GM21529 (cell line): ENCODE data around the gene CDC5L.
A peak's percentile ranks its signal among the peaks of the same experiment; 100 is the strongest.
"Not testable (repeated sequence)": the region's sequence is repeated elsewhere in the genome, so short reads cannot be mapped to it uniquely, and the experiment has no call there.

ENCODE experiments used
- ATAC-seq: cut with Tn5 transposase; IDR thresholded peaks from one replicate; pipeline ENCODE4 v1.9.1; 2021; ENCODE audit not compliant: unreplicated experiment

Gene CDC5L

GRCh38 chr6:44387346-44388134 lies at the start of gene CDC5L:
Gene CDC5L (plus strand): TSS chr6:44387706. CDS start chr6:44387824, 118 bp downstream.
- ATAC-seq: peak; percentile 96

DNA sequence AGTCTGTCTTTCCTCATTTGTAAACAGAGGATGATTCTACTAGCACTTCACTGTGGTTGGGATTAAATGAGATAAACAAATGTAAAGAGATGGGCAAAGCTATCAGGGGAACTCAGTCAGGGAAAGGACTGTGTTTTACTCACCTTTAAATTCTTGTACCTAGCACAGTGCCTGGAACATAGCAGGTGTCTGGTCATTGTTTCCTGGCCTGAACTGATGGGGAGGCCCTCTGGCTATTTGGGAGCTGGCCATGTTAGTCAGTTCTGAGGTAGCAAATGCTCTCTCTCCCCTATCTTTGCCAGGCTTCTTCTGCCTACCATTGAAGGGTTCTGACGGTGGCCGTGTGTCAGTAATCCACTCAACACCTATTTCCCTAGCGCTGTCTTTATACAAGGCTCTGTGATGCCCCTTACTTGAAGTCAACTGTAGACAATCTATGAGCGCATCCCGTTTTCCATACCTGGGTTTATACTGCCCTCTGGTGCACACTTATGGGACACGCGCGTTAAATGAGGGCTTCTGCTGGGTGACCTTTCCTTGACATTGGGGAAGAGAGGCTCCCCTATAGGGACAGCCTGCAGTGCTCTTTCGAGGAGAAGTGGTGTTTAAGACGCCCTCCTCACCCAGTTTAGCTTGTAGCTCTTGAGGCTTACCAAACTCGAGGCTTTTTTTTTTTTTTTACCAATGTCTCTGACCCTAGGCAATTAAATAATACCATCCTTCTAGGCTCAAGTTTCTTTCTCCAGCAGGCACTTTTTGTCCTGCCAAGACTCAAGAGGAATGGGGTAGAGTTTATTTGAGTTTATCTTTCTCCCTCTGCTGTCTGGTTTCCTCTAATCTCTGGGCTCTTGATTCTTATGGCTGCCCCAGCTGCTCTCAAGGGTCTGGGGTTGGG lies 49.0 kb upstream of the CDC5L start:
- peak; percentile 71 for ATAC-seq

- ATAC-seq: no peak
Observed at GRCh38 chr6:44339301-44339700, 48.2 kb upstream of the CDC5L start.

DNA sequence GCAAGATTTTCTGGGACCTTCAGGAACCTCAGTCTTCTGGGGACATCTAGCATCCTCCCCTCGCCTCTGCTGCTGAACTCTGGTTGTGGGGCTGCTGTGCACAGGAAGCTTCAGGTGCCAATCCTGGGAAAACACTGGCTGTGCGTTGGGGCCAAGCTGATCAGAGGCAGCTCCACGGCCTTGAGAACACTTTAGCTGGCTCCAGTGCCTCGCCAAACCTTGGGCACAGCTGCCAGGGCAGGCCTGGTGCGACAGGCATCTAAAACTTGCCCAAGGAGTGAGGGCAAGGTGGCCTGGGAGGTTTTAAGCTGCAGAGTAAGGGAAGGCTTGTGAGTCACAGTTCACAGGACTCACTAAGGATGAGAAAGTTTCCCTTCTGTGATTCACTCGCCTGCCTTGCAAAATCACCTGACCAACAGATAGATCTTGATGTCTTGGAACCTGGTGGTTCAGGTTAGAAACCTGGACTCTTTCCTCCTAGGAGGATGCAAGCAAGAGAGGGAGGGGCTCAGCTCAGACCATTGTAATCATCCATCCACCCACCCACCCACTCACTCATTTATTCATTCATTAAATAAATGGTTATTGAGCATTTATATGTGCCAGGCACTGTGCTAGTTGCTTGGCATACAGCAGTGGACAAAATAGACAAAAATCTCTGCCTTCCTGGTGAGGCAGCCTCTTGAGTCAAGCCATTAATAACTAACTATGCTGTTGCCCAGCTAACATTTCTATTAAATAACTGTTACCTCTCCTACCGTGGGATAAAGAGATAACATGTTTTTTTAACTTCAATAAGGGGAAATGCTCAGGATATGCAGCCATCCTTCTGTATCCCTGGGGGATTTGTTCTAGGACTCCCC lies 47.5 kb upstream of the CDC5L start:
- ATAC-seq: no peak

DNA sequence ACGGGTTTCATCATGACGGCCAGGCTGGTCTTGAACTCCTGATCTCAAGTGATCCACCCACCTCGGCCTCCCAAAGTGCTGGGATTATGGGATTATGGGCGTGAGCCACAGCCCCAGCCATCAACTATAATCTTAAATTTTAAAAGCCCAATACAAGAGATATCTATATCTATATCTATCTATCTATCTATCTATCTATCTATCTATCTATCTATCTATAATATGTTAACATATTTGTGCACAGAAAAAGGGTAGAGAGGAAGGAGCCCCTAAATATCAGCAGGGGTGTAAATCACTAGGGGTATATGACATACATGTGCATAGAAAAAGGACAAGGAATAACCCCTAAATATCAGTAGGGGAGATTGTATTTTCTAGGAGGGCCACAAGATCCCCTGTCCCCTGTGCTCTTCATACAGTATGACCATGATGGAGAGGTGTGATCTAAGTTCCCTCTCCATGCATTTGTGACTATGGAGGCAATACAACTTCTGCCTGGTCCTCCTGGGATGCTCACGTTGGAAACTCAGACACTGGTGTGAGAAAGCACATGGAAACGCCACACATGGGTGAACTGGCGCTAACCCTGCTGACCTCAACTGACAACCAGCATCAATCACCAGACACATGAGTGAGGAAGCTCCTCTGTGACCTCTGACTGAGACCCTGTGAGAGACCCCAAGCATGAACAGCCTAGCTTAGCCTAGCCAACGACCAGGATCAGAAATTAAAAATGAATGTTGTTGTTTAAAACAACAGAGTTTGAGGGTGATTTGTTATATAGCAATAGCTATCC lies 46.2 kb upstream of the CDC5L start:
- ATAC-seq: no peak

DNA sequence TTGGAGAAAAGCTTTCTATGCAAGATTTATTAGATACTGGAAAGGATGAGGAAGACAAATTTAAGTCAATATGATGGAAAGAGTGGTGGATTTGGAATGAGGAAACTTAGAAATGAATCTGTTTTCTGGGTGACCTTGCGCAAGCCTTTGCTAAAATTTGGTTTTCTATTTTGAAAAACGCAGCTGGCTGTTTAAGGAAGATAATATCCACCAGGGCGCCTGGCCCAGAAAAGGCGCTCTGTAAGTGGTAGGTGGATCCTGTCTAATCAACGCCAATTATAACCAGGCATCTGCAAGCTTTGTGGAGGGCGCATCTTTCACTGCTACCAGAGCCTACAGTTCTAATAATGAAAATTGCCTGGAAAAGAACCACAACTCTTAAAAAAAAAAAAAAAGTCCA lies 45.5 kb upstream of the CDC5L start:
- no peak for ATAC-seq

- ATAC-seq: no peak
Observed at GRCh38 chr6:44342489-44342888, 45.0 kb upstream of the CDC5L start, which contains the start of gene SPATS1. Gene SPATS1 (plus strand): TSS chr6:44342650. CDS start chr6:44343096, 446 bp downstream.

DNA sequence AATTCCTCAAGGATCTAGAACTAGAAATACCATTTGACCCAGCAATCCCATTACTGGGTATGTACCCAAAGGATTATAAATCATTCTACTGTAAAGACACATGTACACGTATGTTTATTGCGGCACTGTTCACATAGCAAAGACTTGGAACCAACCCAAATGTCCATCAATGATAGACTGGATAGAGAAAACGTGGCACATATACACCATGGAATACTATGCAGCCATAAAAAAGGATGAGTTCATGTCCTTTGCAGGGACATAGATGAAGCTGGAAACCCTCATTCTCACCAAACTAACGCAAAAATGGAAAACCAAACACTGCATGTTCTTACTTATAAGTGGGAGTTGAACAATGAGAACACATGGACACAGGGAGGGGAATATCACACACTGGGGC lies 40.7 kb upstream of the CDC5L start:
- ATAC-seq: not testable (repeated sequence)

DNA sequence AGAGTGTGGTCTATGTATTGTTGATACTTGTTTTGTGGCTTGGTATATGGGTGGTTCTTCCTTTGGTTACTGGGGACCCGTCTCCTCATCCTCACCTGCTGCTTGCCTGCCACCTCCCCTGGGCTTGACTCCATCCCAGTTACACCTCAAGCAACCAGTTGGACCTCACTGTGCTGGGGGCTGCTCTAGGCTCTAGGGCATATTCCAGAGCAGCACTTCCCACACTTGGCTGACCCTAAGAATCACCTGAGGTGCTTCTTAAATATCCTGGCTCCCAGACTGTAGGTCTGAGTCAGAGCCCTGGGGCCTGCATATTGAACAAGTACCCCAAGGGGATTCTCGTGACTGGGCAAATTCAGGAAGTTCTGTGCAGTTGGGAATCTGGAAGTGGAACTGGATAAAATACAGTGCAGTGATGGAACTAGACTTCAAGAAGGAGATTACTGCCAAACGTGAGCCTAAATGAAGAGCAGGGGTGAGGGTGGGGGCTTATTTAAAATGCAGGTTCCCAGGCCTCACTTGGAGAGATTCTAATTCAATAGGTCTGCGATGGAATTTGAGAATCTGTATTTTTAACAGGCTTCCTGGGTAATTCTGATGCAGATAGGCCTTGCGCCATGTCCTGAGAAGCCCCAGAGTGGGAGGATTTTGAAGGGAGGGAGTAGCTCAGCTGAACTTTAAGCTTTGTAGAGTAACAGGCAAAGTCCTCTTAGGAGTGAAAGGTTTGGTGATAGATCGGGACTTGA lies 37.4 kb upstream of the CDC5L start:
- no peak for ATAC-seq

DNA sequence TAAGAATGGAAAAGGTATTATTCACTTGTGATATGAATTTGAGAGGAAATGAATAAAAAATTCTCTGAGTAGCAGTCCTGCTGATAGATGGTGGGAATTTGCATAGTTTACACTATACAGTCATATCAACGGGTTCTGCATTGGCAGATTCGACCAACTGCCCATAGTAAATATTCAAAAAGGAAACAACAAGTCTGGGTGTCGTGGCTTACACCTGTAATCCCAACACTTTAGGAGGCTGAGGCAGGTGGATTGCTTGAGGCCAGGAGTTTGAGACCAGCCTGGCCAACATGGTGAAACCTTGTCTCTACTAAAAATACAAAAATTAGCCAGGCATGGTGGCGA lies 36.9 kb upstream of the CDC5L start:
- ATAC-seq: not testable (repeated sequence)

DNA sequence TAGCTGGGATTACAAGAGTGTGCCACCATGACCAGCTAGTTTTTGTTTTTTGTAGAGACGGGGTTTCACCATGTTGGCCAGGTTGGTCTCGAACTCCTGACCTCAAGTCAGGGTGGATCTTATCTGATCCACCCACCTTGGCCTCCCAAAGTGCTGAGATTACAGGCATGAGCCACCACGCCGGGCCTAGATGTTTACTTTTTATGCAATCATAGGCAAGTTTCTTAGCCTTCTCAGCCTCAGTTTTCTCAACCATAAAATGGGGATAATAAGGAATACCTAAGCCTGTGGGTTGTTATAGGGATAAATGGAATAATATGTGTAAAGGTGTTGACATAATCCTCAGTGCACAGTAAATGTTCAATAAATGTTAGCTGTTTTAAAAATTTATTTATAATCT lies 35.2 kb upstream of the CDC5L start:
- no peak for ATAC-seq

GRCh38 chr6:44353336-44353735 lies 34.2 kb upstream of the CDC5L start:
- no peak for ATAC-seq

- no peak for ATAC-seq
Observed at GRCh38 chr6:44355640-44356039, 31.9 kb upstream of the CDC5L start.

DNA sequence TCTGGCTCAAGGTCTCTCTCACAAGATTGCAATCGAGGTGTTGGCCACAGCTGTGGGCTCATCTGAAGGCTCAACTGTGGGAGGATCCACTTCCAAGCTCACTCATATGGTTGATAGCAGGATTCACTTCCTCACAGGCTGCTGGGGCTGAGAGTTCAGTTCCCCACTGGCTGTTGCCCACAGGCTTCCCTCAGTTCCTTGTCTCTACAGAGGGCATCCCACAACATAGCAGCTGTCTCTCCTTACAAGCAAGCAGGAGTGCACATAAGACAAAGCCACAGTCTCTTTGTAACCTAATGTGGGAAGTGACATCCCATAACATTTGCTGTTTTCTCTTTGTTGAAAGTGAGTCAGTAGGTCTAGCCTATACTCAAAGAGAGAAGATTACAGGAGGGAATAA lies 31.0 kb upstream of the CDC5L start:
- no peak for ATAC-seq

GRCh38 chr6:44359973-44360372 lies 27.5 kb upstream of the CDC5L start:
- no peak for ATAC-seq

DNA sequence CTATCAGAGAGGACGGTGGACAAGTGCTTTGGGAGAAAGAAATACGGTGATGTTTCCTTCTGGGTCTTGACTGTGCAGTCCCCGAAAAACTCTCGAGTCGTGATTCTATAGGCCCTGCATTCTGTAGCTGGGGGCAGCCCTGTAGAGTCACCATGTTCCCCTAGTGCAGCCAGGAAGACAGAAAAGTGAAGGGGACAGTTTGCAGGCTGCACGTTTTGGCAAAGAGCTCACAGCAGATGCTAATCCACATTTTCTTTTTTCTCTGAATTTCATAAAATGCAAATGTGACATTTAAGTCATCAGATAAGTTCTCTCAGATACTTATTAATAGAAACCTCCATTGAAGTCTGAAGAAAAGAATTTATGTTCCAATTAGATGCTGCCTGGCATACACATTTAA lies 25.6 kb upstream of the CDC5L start:
- no peak for ATAC-seq

DNA sequence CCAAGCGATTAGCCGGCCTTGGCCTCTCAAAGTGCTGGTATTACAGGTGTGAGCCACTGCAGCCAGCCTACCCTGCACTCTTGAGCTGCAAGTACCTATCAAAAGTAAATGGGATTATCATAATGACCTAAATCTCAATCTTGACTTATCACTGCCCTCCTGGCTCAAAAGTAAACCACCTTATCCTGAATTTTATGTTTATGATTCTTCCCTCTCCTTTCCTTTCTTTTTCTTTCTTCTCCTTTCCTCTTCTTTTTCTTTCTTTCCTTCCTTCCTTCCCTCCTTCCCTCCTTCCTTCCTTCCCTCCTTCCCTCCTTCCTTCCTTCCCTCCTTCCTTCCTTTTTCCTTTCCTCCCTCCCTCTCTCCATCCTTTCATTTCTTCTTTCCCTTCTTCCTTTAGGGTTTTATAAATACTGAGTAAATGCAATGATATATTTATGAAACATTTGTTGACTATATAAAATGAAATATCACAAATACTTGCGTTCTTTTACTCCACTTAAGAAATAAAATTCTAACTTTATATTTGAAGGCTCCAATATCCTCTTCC lies 24.1 kb upstream of the CDC5L start:
- no peak for ATAC-seq

GRCh38 chr6:44366781-44367180 lies 20.7 kb upstream of the CDC5L start:
- no peak for ATAC-seq

GRCh38 chr6:44367681-44368080 lies 19.8 kb upstream of the CDC5L start:
- no peak for ATAC-seq
